HG03139 (cell line): ENCODE results near the gene HIVEP3.

Experiments
- ATAC-seq: cut with Tn5 transposase; IDR thresholded peaks from one replicate; pipeline ENCODE4 v1.9.1; 2021; ENCODE audit not compliant: unreplicated experiment

The HIVEP3 gene

DNA sequence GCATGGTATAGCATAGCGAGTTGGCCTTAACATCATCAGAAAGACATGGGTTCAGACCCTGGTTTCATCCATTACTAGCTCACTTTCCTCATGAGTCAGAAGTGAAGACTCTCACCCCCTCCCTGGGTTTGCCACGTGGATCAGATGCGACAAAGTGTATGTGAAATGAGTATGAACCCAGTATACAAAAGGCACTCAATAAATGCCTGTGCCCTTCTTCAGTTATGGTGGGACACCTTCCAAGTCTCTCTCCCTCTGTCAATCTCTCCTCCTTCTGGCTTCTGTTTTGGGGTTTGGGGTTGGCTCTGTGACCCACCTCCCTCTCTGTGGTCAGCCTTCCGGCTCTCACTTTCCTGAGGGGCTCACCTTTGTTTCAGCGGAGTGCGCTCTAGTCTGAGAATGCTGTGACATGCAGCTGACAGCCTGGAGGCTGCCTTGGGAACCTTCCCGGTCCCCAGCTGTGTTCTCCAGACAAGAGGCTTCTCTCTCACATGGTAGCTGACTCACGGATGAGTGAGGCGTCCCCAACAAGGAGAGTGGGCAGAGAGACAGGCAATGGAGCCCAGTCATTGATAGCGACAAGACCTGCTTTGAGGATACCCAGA is 279.3 kb downstream of the HIVEP3 start:
- ATAC-seq, result no peak

DNA sequence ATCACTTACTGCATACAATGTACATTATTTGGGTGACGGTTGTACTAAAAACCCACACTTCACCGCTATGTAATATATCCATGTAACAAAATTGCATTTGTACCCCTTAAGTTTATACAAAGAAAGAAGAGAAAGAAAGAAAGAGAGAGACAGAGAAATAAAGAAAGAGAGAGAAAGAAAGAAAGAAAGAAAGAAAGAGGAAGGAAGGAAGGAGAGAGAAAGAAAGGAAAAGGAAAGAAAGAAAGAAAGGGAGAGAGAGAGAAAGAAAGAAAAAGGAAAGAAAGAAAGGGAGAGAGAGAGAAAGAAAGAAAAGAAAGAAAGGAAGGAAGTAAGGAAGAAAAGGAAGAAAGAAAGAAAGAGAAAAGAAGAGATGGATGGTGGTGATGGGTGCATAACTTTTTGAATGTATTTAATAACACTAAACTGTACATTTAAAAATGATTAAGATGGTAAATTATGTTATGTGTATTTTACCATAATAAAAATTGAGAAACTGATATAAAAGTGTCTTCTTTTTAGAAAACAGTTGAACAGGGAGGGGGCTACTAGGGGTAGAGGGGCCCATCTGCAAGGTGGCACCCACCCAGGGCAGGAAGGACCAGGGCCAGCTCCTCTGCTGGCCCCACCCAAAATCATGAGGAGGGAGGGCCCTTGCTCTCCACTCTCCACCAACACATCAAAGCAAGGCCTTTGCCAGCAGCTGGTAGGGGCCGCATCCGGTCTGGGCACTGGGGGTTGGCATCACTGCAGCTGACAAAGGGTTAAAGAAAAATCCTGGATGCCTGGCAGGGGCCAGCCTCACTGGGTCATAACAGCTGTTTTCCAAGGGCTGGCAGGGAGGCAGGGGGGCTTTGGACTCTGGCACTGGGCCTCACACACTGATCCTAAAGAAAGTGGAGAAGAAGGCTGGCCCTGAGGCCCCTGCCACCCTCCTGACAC is 280.4 kb downstream of the HIVEP3 start:
- no peak for ATAC-seq

DNA sequence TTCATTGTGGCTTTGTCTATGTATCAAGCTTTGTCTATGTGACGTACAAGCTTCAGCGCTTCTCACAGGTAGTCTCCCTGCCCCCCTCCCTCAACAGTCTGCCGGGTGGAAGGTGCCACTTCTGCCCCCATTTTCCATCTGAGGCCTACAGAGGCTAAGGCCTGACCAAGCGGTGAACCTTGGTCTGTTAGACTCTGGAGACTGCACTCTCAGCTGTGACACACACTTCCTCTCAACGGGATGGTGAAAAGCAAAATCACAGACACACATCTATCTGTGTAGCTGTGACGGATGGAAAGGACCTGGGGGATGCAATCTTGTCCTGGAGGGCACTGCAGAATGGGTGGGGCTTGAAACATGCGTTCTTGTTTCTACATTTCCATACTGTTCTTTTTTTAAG is 281.4 kb downstream of the HIVEP3 start:
- no peak for ATAC-seq

DNA sequence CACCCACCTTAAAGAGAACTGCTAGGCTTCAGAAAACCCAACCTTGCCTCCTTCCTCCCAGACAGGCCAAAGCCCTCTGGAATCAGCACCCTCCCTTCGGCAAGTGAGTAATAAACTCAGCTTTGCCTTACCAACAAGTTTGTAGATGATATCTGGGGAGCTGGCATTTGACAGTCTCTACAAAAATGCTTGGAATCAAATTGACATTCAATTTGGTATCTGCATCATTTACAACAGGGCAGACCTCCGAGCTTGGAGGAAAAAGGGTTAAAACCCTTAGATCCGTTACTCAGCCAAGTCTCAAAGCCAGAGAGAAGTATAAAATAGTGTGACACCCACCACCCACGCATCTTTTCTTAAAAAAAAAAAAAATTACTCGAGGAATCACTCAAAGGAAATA is 285.0 kb downstream of the HIVEP3 start:
- no peak for ATAC-seq

DNA sequence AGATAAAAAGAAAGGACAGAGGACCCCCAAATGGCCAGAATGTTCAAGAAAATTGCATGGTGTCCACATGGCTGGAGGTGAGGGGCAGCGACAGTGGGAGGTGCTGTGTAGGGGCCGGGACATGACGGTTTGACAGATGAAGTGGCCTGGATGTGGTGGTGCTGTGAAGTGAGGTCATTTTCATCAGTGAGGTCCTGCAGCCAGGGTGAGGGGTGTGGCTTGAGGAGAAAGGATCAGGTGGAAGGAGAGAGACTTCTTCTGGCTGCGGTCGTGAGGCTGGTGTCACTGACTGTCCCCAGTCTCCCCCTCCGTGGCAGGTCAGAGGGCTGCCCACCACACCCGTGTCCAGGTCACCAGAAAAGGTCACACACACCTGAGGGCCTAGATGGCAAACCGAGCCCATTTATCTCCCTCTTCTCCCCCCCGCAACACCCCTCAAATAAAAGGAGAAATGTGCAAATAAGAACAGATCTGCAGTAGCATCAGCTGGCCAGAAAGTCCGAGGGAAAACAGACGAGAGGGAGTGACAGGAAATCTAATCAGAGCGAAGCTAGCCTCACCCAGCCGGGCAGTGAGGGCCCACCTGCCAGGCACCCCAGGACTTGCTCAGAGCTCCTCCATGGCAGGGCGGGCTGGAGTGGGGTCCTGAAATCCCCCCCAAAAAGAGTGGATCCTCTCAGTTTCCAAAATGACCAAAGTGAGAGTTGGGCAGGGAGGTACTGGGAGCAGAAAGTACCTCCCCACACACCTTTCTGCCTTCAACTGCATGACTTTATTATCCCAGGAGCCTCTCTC is 285.7 kb downstream of the HIVEP3 start:
- ATAC-seq, result no peak

DNA sequence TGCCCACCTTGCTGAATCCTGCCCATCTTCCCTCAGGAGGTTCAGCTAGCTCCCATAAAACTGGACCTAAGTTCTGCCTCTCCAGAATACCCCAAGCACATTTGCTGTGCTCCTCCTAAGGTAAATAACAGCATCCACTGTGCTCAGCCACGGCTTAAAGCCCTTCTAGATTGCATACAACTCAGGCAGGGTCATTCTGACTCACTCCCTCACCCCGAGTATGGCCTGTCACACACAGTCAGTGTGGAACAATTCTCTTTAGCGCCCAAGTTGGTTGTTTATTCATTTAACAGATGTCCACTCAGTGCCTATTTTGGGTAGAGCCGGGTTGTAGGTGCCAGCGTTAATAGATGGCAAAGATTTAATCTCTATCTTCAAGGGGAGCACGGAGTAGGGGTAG is 286.8 kb downstream of the HIVEP3 start:
- ATAC-seq, result no peak

DNA sequence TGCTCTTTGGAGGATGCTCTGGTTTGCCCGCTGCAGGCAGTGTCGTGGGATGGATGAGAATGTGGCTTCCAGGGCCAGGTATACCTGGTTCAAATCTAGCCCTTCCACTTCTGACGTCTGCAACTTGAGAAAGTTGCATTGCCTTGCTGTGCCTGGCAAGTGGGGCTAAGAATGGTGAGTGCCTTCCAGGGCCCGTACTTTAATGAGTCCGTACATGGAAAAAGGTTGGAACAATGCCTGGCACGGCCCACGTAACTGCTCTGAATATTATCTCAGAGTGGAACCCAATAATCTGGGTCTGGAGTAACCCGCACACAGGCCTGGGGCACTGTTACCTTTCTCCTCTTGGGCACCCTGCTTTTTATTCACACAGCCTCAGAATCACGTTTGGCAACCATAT is 287.6 kb downstream of the HIVEP3 start:
- ATAC-seq, result no peak

DNA sequence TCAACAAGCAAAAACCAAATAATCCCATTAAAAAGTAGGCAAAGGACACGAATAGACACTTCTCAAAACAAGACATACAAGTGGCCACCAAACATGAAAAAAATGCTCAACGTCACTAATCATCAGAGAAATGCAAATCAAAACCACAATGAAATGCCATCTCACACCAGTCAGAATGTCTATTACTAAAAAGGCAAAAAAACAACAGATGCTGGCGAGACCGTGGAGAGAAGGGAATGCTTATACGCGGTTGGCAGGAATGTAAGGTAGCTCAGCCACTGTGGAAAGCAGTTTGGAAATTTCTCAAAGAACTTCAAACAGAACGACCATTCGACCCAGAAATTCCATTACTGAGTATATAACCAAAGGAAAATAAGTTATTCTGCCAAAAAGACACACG is 289.2 kb downstream of the HIVEP3 start:
- ATAC-seq, result no peak

DNA sequence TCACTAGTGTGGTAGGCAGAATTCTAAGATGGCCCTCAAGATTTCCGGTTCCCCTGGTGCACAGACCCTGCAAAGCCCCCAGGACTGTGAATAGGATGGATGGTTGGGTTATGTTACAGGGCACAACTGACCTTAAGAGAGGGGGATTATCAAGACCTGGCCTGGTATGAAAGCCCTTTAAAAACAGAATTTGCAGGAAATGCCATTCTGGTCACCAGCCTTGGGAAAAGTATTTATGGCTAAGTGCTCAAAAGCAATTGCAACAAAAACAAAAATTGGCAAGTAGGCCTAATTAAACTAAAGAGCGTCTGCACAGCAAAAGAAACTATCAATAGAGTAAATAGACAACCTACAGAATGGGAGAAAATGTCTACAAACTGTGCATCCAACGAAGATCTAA is 289.6 kb downstream of the HIVEP3 start:
- no peak for ATAC-seq

DNA sequence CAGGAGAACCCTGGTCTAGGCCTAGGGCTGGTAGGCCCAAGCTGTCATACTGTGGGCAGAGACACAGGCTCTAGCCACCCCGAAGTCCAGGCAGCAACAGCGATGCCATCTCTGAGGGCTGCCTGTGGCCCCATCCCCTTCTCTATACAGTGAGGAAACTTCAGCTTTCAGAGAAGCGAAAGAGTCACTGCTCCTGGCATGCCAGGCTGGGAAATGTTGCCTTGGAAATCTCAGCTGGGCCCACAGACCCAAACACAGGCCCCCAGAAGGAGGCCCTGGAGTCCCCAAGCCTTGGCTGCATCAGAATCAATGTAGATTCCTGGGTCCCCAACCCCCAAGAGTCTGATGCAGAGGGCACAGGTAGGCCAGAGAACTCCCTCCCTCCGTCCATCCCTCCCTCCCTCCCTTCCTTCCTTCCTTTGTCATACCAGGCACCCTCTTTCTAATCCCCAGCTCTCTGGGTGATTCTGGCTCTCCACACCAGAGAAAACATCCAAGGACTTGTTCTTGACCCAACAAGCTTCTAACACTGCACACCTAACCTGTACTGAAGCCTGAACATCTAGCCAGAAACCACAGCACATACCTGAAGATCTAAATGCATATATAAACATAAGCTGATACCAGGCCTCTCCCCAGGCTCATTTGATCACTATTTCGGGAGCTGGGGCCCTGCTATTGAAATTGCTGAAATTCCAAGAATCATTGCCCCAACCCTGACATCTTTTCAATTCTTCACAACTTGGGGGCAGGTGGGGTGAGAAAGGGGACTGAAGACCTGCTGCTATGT is 291.0 kb downstream of the HIVEP3 start:
- ATAC-seq, result no peak

DNA sequence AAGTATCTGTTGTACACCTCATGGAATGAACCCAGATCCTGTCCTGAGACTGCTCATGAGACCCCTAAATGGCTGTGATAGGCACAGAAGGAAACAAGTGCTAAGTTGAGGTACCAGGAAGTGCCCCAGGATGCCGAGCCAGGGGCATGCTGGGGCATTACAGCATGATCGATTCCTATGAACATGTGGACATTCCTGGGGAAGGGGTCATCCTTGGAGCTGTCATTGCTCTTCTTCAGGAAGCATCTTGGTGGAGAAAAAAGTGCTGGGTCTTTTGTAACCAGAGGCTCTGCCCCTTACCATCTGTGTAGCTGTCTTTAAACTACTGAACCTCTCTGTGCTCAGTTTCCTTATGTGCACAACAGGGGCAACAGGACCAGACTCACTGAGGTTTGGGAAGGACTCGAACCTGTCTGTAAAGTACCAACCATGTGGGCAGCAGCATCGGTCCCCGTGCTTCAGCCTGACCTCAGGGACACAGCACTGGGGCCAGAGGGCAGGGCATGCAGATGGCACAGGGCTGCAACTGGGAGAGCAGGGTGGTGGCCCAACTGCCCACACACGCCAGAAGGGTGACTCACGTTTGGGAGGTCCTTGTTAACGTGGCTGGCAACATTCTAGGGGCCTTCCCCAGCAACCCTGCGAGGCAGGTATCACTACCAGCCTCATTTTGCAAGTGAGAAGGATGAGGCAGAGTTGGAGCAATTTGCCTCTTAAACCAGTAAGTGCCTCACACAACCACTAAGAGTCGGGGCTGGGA is 291.9 kb downstream of the HIVEP3 start:
- no peak for ATAC-seq

DNA sequence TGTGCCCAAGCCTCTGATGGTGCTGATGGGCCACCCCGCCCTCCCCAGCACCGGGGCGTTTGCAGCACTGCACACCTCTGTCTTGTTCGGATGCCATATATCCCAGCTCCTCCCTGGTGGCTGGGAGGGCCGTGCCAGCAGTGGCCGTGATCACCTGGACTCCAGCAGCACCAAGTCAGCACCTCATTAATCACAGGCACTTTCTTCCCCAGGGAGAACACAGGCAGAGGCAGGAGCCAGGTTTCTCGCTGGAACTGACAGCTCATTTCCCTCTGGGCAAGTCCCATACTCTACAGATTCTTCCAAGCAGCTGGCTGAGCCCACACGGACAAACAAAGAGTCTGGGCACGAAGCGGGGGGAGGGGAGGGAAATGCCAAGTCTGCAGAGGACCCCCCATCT is 292.6 kb downstream of the HIVEP3 start:
- no peak for ATAC-seq

DNA sequence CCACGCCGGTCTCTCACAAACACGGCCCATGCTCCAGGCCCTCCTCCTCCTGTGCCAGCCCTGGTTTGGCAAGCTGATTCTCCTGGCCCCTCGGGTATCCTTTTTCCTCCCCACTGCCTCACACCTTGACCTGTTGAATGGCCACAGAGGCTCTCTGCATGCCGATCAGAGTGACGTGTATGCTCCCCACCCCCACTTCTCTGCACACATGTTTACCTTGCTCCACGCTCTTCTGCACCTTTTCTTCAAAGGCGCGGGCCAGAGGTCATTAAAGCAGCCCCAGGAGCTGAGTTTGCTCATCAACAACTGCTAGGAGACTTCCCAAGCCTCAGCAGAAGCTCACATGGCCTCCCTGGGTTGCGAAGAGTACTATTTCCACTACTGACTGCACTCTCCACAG is 295.0 kb downstream of the HIVEP3 start:
- no peak for ATAC-seq

DNA sequence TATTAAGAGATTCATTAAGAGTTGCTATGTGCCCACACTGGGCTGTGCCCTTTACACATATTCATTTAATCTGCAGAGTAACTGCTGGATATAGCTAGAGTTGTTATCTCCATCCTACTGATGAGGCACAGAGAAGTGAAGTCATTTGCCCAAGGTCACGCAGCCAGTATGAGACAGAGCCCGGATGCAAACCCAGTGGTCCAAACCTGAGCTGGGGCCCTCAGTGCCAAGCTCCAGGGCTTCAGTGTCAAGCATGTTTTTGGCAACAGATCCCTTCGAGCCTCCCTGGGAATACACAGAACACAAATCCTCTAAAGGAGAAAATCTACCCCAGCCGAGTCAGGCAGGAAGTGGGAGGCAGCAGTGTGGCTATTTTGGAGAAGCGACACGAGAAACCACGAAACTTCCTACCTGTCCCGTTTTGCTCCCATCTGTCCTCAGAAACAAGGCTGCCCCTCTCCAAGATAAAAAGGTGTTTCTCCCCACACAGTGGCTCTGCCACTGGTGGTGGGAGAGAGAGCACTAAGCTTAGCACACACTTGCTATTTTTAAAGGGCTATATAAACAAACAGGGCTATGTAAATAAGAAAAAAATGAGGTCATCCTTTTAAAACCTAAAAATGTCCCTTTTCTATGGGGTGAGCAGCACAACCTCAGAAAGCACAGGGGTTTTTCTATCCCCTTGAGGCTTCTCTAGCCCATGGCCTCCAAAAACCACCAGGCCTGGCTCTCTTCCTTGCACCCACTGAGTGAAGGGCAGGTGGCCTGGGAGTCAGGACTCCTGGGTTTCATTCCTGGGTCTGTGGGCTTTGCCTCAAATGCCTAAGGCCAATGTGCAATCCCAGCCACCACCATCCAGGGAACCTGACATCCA is 295.6 kb downstream of the HIVEP3 start:
- peak; percentile 56 for ATAC-seq

DNA sequence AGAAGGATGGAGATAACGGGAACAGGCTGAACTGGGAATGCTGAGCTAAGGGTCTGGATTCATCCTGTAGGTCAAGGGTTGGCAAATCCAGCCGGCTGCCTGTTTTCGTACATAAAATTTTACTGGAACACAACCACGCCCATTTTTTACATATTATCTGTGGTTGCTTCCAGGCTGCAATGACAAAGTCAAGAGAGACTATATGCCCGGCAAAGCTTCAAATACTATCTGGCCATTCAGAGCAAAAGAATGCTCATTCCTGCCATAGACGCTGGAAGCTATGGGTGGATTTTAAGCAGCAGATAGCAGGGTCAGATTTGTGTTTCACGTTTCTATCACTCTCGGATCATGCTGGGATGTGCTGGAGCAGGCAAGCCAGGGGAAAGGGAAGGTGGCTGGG is 296.3 kb downstream of the HIVEP3 start:
- no peak for ATAC-seq

DNA sequence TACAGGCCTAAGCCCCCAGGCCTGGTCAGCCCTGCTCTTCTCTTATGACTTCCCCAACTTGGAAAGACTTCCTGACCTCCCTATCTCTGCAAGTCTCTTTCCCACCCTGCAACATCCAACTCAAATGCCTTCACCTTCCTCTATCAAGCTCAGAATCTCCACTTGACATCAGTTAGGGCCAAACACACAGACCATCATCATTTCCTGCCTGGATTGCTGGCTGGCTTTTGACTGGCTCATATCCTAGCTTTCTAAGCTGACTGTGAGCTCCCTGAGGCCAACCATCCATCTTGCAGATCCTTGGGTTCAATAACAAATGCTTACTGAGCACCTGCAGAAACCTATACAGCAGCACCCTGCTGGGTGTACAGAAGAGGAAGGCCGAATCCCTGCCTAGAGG is 296.9 kb downstream of the HIVEP3 start:
- no peak for ATAC-seq

DNA sequence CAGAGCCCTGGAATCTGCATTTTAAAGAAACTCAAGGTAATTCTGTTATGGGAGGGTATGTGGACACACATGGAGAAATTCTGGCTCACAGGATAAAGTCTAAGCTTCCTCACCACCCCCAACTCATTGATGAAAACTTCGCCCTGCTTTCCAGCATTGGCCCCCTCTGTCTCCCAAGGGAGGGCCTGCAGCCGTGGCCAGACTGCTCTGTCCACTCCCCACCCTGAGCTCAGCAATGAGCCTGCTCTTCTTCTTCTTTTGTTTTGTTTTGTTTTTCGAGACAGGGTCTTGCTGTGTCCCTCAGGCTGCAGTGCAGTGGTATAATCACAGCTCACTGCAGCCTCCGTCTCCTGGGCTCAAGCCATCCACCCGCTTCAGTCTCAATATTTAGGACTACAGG is 297.5 kb downstream of the HIVEP3 start:
- no peak for ATAC-seq

DNA sequence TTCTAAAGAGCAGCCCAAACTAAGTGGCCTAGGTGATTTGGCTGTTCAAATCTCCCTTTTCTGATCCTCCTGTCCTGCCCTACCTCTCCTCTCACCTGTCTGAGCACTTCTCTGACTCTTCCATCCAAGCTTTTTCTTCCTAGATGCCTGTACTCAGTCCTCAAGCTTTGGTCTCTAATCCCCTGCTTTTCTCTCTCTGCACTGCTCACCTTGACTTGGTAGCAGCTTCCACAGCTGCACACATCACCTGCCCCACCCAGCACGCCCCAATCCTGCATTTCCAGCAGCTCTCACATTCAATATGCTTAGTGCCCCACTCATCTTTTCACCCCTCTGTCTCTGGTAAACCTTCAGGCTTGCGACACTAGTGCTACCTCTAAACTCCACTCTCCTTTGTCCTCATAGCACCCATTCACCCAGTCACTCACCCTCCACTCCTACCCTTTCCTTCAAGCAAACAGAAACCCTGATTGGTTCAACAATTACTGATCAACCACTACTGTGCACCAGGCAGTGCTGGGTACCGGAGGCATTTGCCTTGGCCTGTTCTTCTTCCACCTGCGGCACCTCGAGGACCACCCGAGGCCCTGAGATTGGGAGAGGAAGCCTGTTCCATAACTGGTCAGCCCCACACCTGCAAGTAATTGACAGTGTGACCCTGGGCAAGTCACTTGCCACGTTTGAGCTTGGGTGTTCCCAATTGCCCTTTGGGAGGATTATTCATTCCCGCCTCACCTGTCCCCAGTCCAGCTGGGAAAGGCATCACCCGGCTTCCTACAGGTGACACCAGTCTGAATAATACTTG is 298.2 kb downstream of the HIVEP3 start:
- ATAC-seq, result no peak
